Left ventricle myocardium inferior (tissue), 1 donor: ENCODE measurements around the gene ACAT2. TPM values are rescaled to one million over a fixed set of nuclear protein-coding genes. Genes with fewer than 3 reads are reported as not detected.
"Not testable (repeated sequence)": the region's sequence is repeated elsewhere in the genome, so short reads cannot be mapped to it uniquely, and the experiment has no call there.

Experiments
- DNase-seq: peaks from one replicate; pipeline ENCODE4 v3.0.0-alpha.2; 2020
- H3K27ac ChIP-seq: fragments of 200-600 bp; replicated peaks from 2 replicates; pipeline ENCODE4 v1.8.0; 2021
- H3K27me3 ChIP-seq: fragments of 200-600 bp; 2 replicates; pipeline ENCODE4 v1.8.0; 2021; ENCODE audit warnings: low read depth
- H3K36me3 ChIP-seq: fragments of 200-600 bp; 2 replicates; pipeline ENCODE4 v1.8.0; 2021
- H3K4me1 ChIP-seq: fragments of 200-600 bp; 2 replicates; pipeline ENCODE4 v1.8.0; 2021
- H3K4me3 ChIP-seq: fragments of 200-600 bp; 2 replicates; pipeline ENCODE4 v1.8.0; 2021; ENCODE audit warnings: mild to moderate bottlenecking, moderate library complexity
- H3K9me3 ChIP-seq: fragments of 200-600 bp; replicated peaks from 2 replicates; pipeline ENCODE4 v1.8.0; 2021
- intact Hi-C: fragments of 100-400 bp; cut with micrococcal nuclease; formaldehyde crosslinking; loops from one replicate; pipeline ENCODE4 v1.11.0; 2022
- total RNA-seq: library from RNA; stranded (reverse); fragmentation: NEBNext Ultra II Directional; extraction: Animal tissue kit (Norgen Biotek cat#: 25700); gene quantifications from one replicate; pipeline ENCODE4 v1.2.1, GENCODE V29; 2021
- TF ChIP-seq, protein P1 (sequence below): fragments of 200-600 bp; IDR thresholded peaks from 2 replicates; pipeline ENCODE4 v1.8.0; 2021; ENCODE audit warnings: antibody characterized with exemption, mild to moderate bottlenecking, borderline replicate concordance
- donor health status: DM: no; HTN: yes; CAD: no; lungs with severe emphysema.

The ACAT2 gene
- total RNA-seq, 1 donor from 2014 or later, result 5.2 TPM

DNA sequence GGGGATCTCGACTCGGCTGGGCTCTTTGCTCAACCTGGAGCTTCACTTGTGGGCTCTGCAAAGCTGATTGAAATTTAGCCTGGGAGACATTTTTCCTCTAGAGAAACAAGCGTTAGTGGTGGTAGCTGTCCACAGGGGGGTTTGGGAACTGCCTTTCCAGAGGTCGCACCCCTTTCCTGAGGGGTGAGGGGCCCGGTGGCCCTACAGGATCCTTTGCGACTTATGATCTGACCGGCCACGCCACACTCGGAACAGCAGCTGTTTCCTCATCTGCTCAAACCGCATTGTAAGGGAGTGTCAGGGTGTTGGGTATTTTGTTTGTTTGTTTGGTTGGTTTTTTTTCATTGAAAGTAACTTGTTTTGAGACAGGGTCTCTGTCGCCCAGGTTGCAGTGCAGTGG, 59.3 kb downstream of the ACAT2 start:
- Histone ChIP-seq H3K27me3 (peaks cover 7% of the 10 kb centered on the region), H3K36me3 (no peaks in the 10 kb centered on the region), H3K4me1 (no peaks in the 10 kb centered on the region), H3K4me3 (no peak overlapping the region), H3K9me3 (no peaks in the 10 kb centered on the region), H3K27ac (no peak overlapping the region)
- no peak for DNase-seq
- intact Hi-C loops, result no loop called here
- TF ChIP-seq, protein P1, sequence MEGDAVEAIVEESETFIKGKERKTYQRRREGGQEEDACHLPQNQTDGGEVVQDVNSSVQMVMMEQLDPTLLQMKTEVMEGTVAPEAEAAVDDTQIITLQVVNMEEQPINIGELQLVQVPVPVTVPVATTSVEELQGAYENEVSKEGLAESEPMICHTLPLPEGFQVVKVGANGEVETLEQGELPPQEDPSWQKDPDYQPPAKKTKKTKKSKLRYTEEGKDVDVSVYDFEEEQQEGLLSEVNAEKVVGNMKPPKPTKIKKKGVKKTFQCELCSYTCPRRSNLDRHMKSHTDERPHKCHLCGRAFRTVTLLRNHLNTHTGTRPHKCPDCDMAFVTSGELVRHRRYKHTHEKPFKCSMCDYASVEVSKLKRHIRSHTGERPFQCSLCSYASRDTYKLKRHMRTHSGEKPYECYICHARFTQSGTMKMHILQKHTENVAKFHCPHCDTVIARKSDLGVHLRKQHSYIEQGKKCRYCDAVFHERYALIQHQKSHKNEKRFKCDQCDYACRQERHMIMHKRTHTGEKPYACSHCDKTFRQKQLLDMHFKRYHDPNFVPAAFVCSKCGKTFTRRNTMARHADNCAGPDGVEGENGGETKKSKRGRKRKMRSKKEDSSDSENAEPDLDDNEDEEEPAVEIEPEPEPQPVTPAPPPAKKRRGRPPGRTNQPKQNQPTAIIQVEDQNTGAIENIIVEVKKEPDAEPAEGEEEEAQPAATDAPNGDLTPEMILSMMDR, result no peak

DNA sequence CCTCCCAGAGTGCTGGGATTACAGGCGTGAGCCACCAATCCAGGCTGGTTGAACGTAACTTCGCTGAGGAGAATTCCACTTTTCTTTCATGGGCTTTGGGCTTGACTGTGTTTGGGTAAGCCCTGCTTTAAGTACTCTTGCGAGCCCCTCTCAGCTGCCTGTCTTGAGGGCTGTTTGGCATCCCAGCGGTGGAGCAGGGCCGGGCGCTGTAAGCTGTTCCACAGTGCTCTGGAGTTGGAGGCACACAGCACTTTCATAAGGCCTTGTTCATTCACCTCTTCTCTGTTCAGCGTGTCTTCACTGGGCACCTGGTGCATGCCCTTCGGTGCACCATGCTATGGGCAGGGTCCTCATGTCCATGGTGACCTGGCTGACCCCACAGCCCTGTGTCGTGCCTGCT, 59.9 kb downstream of the ACAT2 start:
- Histone ChIP-seq H3K36me3 (no peaks in the 10 kb centered on the region), H3K4me1 (no peaks in the 10 kb centered on the region), H3K27ac (no peak overlapping the region), H3K9me3 (no peaks in the 10 kb centered on the region), H3K4me3 (no peak overlapping the region), H3K27me3 (peaks cover 7% of the 10 kb centered on the region)
- TF ChIP-seq, protein P1, result no peak
- no peak for DNase-seq
- intact Hi-C loops, result no loop called here

DNA sequence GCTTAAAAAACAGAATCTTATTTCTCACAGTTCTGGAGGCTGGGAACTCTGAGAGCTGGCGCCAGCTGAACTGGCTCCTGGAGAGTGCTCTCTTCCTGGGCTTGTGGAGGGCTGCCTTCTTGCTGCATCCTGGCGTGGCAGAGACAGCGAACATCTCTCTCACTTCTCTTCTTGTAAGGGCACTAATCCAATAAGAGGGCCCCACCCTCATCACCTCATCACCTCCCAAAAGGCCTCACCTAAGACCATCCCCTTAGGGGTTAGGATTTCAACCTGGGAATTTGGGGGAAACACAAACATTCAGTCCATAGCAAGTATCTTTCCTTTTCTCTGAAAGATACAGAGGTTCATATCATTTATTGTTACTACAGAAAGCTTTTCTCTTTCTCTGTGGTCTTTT, 62.1 kb downstream of the ACAT2 start:
- TF ChIP-seq, protein P1, result no peak
- H3K27ac ChIP-seq, result no peak overlapping the region
- no peaks in the 10 kb centered on the region for H3K9me3 ChIP-seq
- H3K4me3 ChIP-seq, result no peak overlapping the region
- H3K27me3 ChIP-seq, result peaks cover 7% of the 10 kb centered on the region
- no peaks in the 10 kb centered on the region for H3K36me3 ChIP-seq
- DNase-seq, result no peak
- intact Hi-C loops, result no loop called here
- H3K4me1 ChIP-seq, result no peaks in the 10 kb centered on the region

DNA sequence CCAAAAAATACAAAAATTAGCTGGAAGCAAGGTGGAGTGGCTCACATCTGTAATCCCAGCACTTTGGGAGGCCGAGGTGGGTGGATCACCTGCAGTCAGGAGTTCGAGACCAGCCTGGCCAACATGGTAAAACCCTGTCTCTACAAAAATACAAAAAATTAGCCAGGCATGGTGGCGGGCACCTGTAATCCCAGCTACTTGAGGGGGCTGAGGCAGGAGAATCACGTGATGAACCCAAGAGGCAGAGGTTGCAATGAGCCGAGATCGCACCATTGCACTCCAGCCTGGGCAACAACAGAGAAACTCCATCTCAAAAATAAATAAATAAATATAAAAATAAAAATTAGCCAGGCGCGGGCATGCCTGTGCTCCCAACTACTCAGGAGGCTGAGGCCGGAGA, 62.8 kb downstream of the ACAT2 start:
- H3K9me3 ChIP-seq, H3K36me3 ChIP-seq, intact Hi-C loops, DNase-seq, H3K4me1 ChIP-seq, H3K27ac ChIP-seq, H3K4me3 ChIP-seq: not testable (repeated sequence)
- peaks cover 13% of the 10 kb centered on the region for H3K27me3 ChIP-seq

DNA sequence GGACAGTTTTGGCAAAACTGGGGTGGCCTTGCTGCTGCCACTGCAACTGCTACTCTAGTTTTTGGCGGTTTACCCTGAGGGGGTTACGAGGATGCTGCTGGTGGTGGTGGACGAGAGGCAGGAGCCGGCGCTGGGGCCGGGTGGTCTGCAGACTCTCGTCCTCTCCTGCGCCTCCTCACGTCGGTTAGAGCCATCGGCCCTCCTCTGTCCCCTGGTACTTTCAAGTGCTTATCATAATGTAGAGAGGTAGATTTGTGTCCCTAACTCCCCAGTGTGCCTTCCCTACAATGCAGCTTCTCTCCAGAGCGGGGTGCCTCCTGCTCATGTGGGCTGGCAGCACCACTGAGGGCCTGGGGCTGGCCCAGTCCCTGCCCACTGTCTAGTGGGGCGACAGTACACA, 64.2 kb downstream of the ACAT2 start:
- Histone ChIP-seq H3K4me3 (no peak overlapping the region), H3K27me3 (peaks cover 14% of the 10 kb centered on the region), H3K4me1 (no peaks in the 10 kb centered on the region), H3K9me3 (no peaks in the 10 kb centered on the region), H3K36me3 (no peaks in the 10 kb centered on the region), H3K27ac (no peak overlapping the region)
- TF ChIP-seq, protein P1, result no peak
- no peak for DNase-seq
- intact Hi-C loops, result no loop called here

DNA sequence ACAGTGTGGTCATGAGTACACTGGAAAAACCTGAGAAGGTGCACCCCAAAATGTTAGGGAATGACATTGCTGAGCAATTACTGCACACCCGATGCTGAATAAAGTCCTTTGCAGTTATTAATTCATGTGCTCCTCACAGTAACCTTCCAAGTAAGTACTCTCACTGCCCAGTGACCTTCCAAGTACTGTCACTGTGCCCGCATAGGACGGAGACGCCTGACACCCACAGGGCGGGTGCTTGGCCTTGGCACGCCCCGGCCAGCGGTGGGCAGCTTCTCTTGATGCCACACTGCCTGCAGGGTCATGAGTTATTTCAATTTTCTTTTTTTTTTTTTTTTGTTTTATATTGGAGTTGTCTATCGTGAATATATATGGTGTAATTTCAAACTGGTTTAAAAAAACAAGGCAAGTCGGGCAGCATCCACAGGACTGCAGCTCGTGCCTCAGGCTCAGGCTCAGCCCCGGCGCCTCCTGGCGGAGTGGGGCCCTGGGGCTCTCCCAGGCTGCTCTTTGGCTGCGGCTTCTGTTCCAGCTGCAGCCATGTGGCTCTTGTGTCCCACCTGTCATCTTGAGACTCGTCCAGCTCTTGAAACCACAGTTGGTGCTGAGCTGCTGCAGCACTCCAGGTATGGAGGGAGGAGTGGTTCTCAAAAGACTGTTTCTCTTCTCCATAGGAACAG, 65.3 kb downstream of the ACAT2 start:
- intact Hi-C loops, result no loop called here
- H3K27ac ChIP-seq, result no peak overlapping the region
- H3K36me3 ChIP-seq, result no peaks in the 10 kb centered on the region
- no peaks in the 10 kb centered on the region for H3K9me3 ChIP-seq
- H3K27me3 ChIP-seq, result peaks cover 14% of the 10 kb centered on the region
- peaks cover 6% of the 10 kb centered on the region for H3K4me1 ChIP-seq
- H3K4me3 ChIP-seq, result no peak overlapping the region
- no peak for DNase-seq
- TF ChIP-seq, protein P1, result no peak
